HG02973 (cell line): ENCODE data around the gene BUD23.
A peak's percentile ranks its signal among the peaks of the same experiment; 100 is the strongest.
"Not testable (repeated sequence)": the region's sequence is repeated elsewhere in the genome, so short reads cannot be mapped to it uniquely, and the experiment has no call there.

Experiments
- ATAC-seq: cut with Tn5 transposase; IDR thresholded peaks from one replicate; pipeline ENCODE4 v1.9.1; 2021; ENCODE audit warnings: moderate library complexity; ENCODE audit not compliant: unreplicated experiment

The BUD23 gene

GRCh38 chr7:73667344-73668102 lies 15.9 kb upstream of the BUD23 start, which contains the start of gene VPS37D:
Gene VPS37D, plus strand, starts transcription at chr7:73667831. Its CDS starts 128 bp downstream, at chr7:73667959.
- ATAC-seq = peak; percentile 75

DNA sequence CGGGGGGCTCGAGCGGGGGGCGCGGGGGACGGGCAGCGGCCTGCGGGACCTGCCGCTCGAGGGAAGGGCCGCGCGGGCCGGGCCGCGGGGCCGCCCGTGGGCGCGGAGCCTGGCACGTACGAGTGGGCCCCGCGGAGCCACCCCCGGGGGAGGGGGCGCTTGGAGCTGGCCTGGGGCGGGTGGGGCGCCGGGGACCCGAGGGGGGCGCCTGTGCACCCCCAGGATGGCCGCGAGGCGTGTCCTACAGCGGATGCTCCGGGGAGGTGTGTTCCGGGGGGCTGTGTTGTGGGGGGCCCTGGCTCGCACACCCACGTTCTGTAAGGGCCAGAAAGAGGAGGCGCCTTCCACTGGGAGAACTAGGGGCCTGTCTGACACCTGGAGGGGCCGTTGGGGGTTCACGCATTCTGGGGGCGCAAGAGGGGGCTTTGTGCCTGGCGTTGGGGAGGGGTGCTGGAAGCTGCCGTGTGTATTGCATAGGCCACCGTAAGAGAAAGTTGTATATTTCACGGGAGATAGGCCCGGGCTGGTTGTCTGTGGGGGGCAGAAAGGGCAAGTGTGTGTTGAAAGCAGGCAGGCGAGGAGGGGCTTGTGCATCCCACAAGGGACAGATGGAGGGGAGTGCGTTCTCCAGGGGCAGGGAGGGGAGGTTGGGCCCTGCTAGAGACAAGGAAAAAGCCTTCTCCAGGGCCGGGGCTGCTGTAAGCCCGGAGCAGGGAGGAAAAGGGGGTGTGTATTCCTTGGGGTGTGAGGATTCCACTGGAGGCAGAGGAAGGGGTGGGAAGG lies 15.1 kb upstream of the BUD23 start:
- ATAC-seq = peak; percentile 6

DNA sequence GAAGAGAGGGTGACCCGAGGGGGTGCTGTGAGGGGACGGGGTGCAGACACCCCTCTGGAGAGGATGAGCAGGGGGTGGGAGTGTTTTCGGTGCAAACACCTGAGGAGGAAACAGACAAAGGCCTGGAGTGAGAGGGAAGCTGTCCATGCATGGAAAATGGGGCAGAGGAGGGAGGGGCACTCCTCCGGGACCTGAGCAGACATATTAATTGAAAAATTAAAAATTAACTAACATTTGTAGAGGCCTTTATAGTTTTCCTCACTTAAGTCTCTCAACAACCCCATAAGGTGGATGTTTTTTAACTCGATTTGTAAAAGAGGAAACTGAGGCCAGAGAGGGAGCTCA lies 14.5 kb upstream of the BUD23 start:
- no peak for ATAC-seq

- ATAC-seq = no peak
Measured at GRCh38 chr7:73669288-73669701, 14.1 kb upstream of the BUD23 start.

DNA sequence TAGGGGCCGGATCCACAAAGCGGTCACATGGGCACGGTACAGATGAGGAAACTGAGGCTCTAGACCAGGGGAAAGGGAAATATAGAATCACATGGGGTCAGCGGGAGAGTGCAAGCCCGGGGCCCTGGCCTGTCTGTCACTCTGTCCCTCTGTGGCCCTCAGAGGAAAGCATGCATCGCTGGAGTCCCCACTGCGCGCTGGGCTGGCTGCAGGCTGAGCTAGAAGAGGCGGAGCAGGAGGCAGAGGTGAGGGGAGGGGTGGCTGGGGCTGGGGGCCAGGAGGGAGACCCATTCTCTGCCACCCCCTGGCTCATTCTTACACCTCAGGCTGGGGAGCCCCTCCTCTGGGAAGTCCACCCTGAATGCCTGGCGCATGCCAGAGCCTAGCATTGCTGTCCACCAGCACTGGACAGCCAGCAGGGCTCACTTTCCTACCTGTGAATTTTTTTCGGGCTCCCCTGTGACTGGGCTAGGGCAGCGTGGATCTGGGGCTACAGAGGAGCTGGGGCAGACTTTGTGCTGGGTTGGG lies 13.5 kb upstream of the BUD23 start:
- ATAC-seq = no peak

DNA sequence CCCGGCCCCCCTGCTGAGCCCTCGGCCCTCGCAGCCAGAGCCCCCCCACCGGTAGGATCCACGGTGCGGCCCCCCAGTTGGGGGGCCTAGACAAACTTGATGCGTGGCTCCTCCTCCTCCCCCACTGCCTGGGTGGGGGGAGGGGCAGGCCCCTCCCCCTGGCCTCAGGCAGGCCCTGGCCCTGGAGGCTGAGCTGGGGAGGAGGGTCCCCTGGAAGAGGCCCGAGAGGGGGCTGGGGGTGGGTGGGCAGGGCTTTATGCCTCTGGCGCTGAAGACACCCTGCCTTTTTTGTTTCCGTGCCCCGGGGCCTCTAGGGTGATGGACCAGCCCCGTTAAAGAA lies 12.1 kb upstream of the BUD23 start:
- no peak for ATAC-seq

- ATAC-seq = no peak
Measured at GRCh38 chr7:73671857-73672445, 11.4 kb upstream of the BUD23 start.

GRCh38 chr7:73674468-73675124 lies 8.8 kb upstream of the BUD23 start:
- no peak for ATAC-seq

GRCh38 chr7:73676062-73676461 lies 7.3 kb upstream of the BUD23 start:
- ATAC-seq = not testable (repeated sequence)

- ATAC-seq = no peak
Measured at GRCh38 chr7:73678862-73679261, 4.5 kb upstream of the BUD23 start.

DNA sequence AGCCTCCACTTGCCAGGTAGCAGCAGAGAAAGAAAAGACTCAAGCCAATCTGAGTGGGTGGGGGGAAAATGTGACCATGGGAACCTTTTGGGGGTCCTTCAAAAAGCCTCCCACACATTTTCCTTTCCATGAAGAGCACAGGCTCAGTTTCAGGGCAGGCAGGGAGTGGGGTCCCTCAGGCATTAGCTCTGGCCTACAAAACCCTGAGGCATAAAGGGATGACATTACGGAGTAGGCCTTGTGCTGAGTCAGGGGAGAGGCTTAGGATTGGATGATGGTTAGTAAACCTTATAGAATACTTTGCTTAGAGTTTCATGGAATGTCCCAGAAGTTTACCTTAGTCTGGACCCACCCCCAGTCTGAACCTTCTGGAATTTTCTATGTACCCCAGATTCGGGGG lies 3.7 kb upstream of the BUD23 start:
- ATAC-seq = no peak

DNA sequence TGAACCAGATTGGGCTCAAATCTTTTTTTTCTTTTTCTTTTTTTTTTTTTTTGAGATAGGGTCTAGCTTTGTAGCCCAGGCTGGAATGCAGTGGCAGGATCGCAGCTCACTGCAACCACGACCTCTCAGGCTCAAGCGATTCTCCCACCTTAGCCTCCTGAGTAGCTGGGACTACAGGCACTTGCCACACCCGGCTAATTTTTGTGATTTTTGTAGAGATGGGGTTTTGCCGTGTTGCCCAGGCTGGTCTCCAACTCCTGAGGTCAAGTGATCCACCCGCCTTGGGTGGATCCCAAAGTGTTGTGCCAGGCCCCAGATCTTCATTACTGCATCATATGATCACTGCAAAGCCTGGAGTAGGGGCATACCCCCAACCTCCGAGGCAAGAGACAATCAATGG lies 2.9 kb upstream of the BUD23 start:
- ATAC-seq = no peak

GRCh38 chr7:73681031-73681430 lies 2.4 kb upstream of the BUD23 start:
- ATAC-seq = no peak

GRCh38 chr7:73682745-73683055 lies 697 bp upstream of the BUD23 start:
- peak; percentile 4 for ATAC-seq

GRCh38 chr7:73683788-73684693 lies 644 bp downstream of the BUD23 start:
- no peak for ATAC-seq

- no peak for ATAC-seq
Measured at GRCh38 chr7:73685311-73685710, 1.9 kb downstream of the BUD23 start.

DNA sequence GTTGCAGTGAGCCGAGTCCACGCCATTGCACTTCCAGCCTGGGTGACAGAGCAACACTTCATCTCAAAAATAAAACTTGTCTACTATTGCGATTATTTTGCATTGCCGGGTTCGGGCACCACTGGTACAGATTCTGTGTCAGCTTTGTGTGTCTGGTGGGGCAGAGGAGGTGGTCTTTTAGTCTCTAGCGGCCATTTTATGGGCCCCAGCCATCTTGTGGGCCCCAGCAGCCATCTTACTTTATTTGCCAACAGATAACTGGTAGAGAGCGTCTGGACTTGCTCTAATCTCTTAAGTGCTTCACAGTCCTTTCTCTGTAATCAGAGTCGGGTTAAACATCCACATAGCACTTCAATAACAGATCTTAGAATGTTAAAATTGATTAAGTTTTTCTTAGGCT lies 4.9 kb downstream of the BUD23 start:
- no peak for ATAC-seq

GRCh38 chr7:73690646-73691045 lies 7.2 kb downstream of the BUD23 start:
- no peak for ATAC-seq

GRCh38 chr7:73696372-73696771 lies 13.0 kb downstream of the BUD23 start:
- ATAC-seq = no peak

GRCh38 chr7:73698410-73698809 lies 15.0 kb downstream of the BUD23 start:
- no peak for ATAC-seq
